NB4 (cell line): Measurements from ENCODE around the gene EPG5.

Experiments
- POLR2A ChIP-seq: IDR thresholded peaks from 2 replicates; pipeline ENCODE4 v1.6.1; 2011; ENCODE audit warnings: mild to moderate bottlenecking; ENCODE audit not compliant: insufficient read length; ENCODE audit errors: extremely low read depth
- TF ChIP-seq, protein P1 (sequence below): IDR thresholded peaks from one replicate; pipeline ENCODE4 v1.5.1; 2012; ENCODE audit warnings: low read depth, low read length

DNA sequence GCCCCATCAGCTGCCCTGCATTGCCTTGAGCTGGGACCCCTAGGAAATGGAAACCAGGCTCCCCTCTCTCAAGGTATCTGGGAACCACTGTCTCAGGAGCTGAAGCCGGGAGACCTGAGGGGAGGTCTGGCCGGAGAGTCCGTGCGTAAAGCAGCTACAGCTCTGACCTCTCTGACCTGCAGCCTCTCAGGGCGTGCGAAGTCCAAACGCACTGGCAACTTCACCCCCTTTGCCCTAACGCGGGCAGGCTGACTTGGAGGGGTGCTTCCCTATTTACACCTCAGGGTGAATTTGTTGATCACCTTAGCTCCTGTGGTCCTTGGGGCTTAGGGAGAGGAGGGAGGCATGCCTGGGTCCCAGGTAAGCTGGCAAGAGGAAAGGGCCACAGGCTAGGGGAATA, 124.1 kb downstream of the EPG5 start:
- TF ChIP-seq, protein P1, sequence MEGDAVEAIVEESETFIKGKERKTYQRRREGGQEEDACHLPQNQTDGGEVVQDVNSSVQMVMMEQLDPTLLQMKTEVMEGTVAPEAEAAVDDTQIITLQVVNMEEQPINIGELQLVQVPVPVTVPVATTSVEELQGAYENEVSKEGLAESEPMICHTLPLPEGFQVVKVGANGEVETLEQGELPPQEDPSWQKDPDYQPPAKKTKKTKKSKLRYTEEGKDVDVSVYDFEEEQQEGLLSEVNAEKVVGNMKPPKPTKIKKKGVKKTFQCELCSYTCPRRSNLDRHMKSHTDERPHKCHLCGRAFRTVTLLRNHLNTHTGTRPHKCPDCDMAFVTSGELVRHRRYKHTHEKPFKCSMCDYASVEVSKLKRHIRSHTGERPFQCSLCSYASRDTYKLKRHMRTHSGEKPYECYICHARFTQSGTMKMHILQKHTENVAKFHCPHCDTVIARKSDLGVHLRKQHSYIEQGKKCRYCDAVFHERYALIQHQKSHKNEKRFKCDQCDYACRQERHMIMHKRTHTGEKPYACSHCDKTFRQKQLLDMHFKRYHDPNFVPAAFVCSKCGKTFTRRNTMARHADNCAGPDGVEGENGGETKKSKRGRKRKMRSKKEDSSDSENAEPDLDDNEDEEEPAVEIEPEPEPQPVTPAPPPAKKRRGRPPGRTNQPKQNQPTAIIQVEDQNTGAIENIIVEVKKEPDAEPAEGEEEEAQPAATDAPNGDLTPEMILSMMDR, result no peak
- no peak for TF ChIP-seq POLR2A
